Right atrium auricular region (tissue), 2 donors: ENCODE measurements around the gene DMAC2L. TPM values are rescaled to one million over a fixed set of nuclear protein-coding genes. Genes with fewer than 3 reads are reported as not detected.

Experiments
- DNase-seq: peaks from one replicate; pipeline ENCODE4 v3.0.0-alpha.2; 2019; ENCODE audit warnings: low spot score
- H3K27ac ChIP-seq, 2 donors: fragments of 200-600 bp; sonication (generic); 1 replicate in 1 of 2; 2 replicates in 1 of 2; pipeline ENCODE4 v1.5.1; 2016 to 2019
- H3K27me3 ChIP-seq, 2 donors: fragments of 200-600 bp; sonication (generic); one replicate each; pipeline versions ENCODE4 v1.5.1 to v1.6.0; 2017 to 2019
- H3K36me3 ChIP-seq: fragments of 200-600 bp; sonication (generic); one replicate; pipeline ENCODE4 v1.5.1; 2016
- H3K4me1 ChIP-seq, 2 donors: fragments of 200-600 bp; sonication (generic); one replicate each; pipeline versions ENCODE4 v1.5.1 to v1.6.0; 2017 to 2019
- H3K4me3 ChIP-seq, 2 donors: fragments of 200-600 bp; sonication (generic); 1 replicate in 1 of 2; 2 replicates in 1 of 2; pipeline ENCODE4 v1.5.1; 2017 to 2019; ENCODE audit warnings: mild to moderate bottlenecking in 1 of 2, moderate library complexity in 1 of 2
- H3K9me3 ChIP-seq, 2 donors: fragments of 200-600 bp; sonication (generic); one replicate each; pipeline ENCODE4 v1.5.1; 2019
- CTCF ChIP-seq, 2 donors: fragments of 200-600 bp; sonication (generic); IDR thresholded peaks; one replicate each; pipeline ENCODE4 v1.5.1; 2019; ENCODE audit warnings: antibody characterized with exemption in 2 of 2
- total RNA-seq, 2 donors: library from RNA; depleted of rRNA; stranded (reverse); fragments of >200 nt; gene quantifications; one replicate each; pipeline ENCODE4 v1.1.0, GENCODE V29; 2016

DMAC2L gene
- total RNA-seq, 2 donors from 2014 or later = 10.1 to 22.8 TPM

GRCh38 chr14:50272498-50272897 is 39.6 kb upstream of the DMAC2L start:
- Histone ChIP-seq H3K27me3 (no peaks in the 10 kb centered on the region), H3K36me3 (no peaks in the 10 kb centered on the region), H3K9me3 (no peaks in the 10 kb centered on the region), H3K4me1 (no peaks in the 10 kb centered on the region), H3K27ac (no peak overlapping the region), H3K4me3 (no peak overlapping the region)
- TF ChIP-seq CTCF (IDR thresholded peaks at IDR 0.05) = no peak
- DNase-seq = no peak

GRCh38 chr14:50285861-50286260 is 26.3 kb upstream of the DMAC2L start:
- H3K36me3 ChIP-seq = no peaks in the 10 kb centered on the region
- no peak for TF ChIP-seq CTCF (IDR thresholded peaks at IDR 0.05)
- H3K27ac ChIP-seq = no peak overlapping the region
- H3K9me3 ChIP-seq = no peaks in the 10 kb centered on the region
- DNase-seq = no peak
- no peaks in the 10 kb centered on the region for H3K27me3 ChIP-seq
- H3K4me3 ChIP-seq = no peak overlapping the region
- no peaks in the 10 kb centered on the region for H3K4me1 ChIP-seq

- Histone ChIP-seq H3K36me3 (no peaks in the 10 kb centered on the region), H3K27me3 (no peaks in the 10 kb centered on the region), H3K4me3 (no peak overlapping the region), H3K27ac (no peak overlapping the region), H3K4me1 (no peaks in the 10 kb centered on the region), H3K9me3 (no peaks in the 10 kb centered on the region)
- no peak for DNase-seq
- no peak for TF ChIP-seq CTCF (IDR thresholded peaks at IDR 0.05)
These were observed 24.0 kb upstream of the DMAC2L start for GRCh38 chr14:50288146-50288545.

GRCh38 chr14:50290306-50290705 is 21.8 kb upstream of the DMAC2L start:
- Histone ChIP-seq H3K27ac (no peak overlapping the region), H3K27me3 (no peaks in the 10 kb centered on the region), H3K4me1 (no peaks in the 10 kb centered on the region), H3K36me3 (no peaks in the 10 kb centered on the region), H3K9me3 (no peaks in the 10 kb centered on the region), H3K4me3 (no peak overlapping the region)
- TF ChIP-seq CTCF (IDR thresholded peaks at IDR 0.05) = no peak
- no peak for DNase-seq

GRCh38 chr14:50299585-50299984 is 12.5 kb upstream of the DMAC2L start:
- Histone ChIP-seq H3K36me3 (no peaks in the 10 kb centered on the region), H3K9me3 (no peaks in the 10 kb centered on the region), H3K4me1 (no peaks in the 10 kb centered on the region), H3K4me3 (no peak overlapping the region), H3K27me3 (no peaks in the 10 kb centered on the region), H3K27ac (no peak overlapping the region)
- TF ChIP-seq CTCF (IDR thresholded peaks at IDR 0.05) = no peak
- no peak for DNase-seq

- no peak for TF ChIP-seq CTCF (IDR thresholded peaks at IDR 0.05)
- H3K4me1 ChIP-seq = no peaks in the 10 kb centered on the region
- H3K36me3 ChIP-seq = no peaks in the 10 kb centered on the region
- H3K4me3 ChIP-seq = no peak overlapping the region
- H3K27ac ChIP-seq = no peak overlapping the region
- DNase-seq = no peak
- no peaks in the 10 kb centered on the region for H3K9me3 ChIP-seq
- H3K27me3 ChIP-seq = no peaks in the 10 kb centered on the region
These were observed 10.2 kb upstream of the DMAC2L start for GRCh38 chr14:50301914-50302313.
